ENCODE measurements around the gene ACTR3C.
A peak's percentile ranks its signal among the peaks of the same experiment; 100 is the strongest.

The ACTR3C gene

GRCh38 chr7:150358988-150359621, 35.8 kb upstream of the ACTR3C start:
- ChIA-PET POLR2A (interaction anchor here (1.8 kb wide), 1 partner anchor 9 kb away, joined by 11 read pairs; the partner anchor contains the start of gene REPIN1), CTCF (no interaction called here)
- TF ChIP-seq SUZ12 (IDR thresholded peaks at IDR 0.05) (no peak), FOXA1 (IDR thresholded peaks at IDR 0.05) (no peak), FOXM1 (IDR thresholded peaks at IDR 0.05; ENCODE audit: borderline replicate concordance) (no peak), ZNF384 (IDR thresholded peaks at IDR 0.05) (no peak), CTBP1 (IDR thresholded peaks at IDR 0.05; ENCODE audit: borderline replicate concordance) (no peak), SP1 (IDR thresholded peaks at IDR 0.05) (no peak), TARDBP (IDR thresholded peaks at IDR 0.05) (no peak), HDGF (IDR thresholded peaks at IDR 0.05; ENCODE audit: borderline replicate concordance) (no peak)

GRCh38 chr7:150358433-150358832, 35.1 kb upstream of the ACTR3C start:
- TF ChIP-seq HDGF (IDR thresholded peaks at IDR 0.05; ENCODE audit: borderline replicate concordance) (no peak), ZNF384 (IDR thresholded peaks at IDR 0.05) (no peak), L3MBTL2 (conservative IDR thresholded peaks at IDR 0.05) (no peak), CTBP1 (IDR thresholded peaks at IDR 0.05; ENCODE audit: borderline replicate concordance) (no peak), BHLHE40 (IDR thresholded peaks at IDR 0.05; ENCODE audit: borderline replicate concordance) (no peak), LEF1 (IDR thresholded peaks at IDR 0.05; ENCODE audit: borderline replicate concordance) (no peak), PKNOX1 (IDR thresholded peaks at IDR 0.05) (no peak), FOXK2 (IDR thresholded peaks at IDR 0.05) (no peak), FOXA1 (IDR thresholded peaks at IDR 0.05) (no peak), ELF4 (IDR thresholded peaks at IDR 0.05) (no peak), SP1 (IDR thresholded peaks at IDR 0.05) (no peak), ARNT (IDR thresholded peaks at IDR 0.05) (no peak), FOXM1 (IDR thresholded peaks at IDR 0.05; ENCODE audit: borderline replicate concordance) (no peak)

More at GRCh38 chr7:150358988-150359621, 35.8 kb upstream of the ACTR3C start:
- no peak for DNase-seq (ENCODE audit: extremely low spot score)

GRCh38 chr7:150357771-150358427, 34.6 kb upstream of the ACTR3C start:
- ChIA-PET POLR2A (interaction anchor here (0.6 to 1.8 kb wide), 2 partner anchors 10 to 20 kb away, joined by 5 to 11 read pairs; partner anchors contain the start of gene REPIN1), CTCF (interaction anchor here (0.6 kb wide), 1 partner anchor 10 kb away, joined by 4 read pairs; no protein-coding TSS in a partner anchor)
- DNase-seq (ENCODE audit: extremely low spot score): no peak
- TF ChIP-seq PKNOX1 (IDR thresholded peaks at IDR 0.05) (no peak), FOXK2 (IDR thresholded peaks at IDR 0.05) (no peak), NFRKB (IDR thresholded peaks at IDR 0.05) (no peak), FOXA1 (IDR thresholded peaks at IDR 0.05) (no peak), TARDBP (IDR thresholded peaks at IDR 0.05) (no peak)

More at GRCh38 chr7:150358433-150358832, 35.1 kb upstream of the ACTR3C start:
- POLR2A ChIA-PET: interaction anchor here (1.8 kb wide), 1 partner anchor 10 kb away, joined by 11 read pairs; the partner anchor contains the start of gene REPIN1
- no peak for DNase-seq (ENCODE audit: extremely low spot score)
- CTCF ChIA-PET: no interaction called here

- CTCF ChIA-PET: interaction anchor here (2.4 to 2.5 kb wide), 2 partner anchors 9 to 19 kb away, joined by 9 to 10 read pairs; no protein-coding TSS in a partner anchor
- DNase-seq (ENCODE audit: extremely low spot score): no peak
- TF ChIP-seq LEF1 (IDR thresholded peaks at IDR 0.05; ENCODE audit: borderline replicate concordance): no peak
- TF ChIP-seq TARDBP (IDR thresholded peaks at IDR 0.05): no peak
- POLR2A ChIA-PET: interaction anchor here (0.6 to 1.8 kb wide), 2 partner anchors 11 to 21 kb away, joined by 5 to 11 read pairs; partner anchors contain the start of gene REPIN1
These were observed 33.9 kb upstream of the ACTR3C start for GRCh38 chr7:150357270-150357669.

GRCh38 chr7:150356265-150356897, 33.0 kb upstream of the ACTR3C start:
- ChIA-PET POLR2A (interaction anchor here (3.4 kb wide), 1 partner anchor 13 kb away, joined by 22 read pairs; the partner anchor contains the start of gene REPIN1), CTCF (interaction anchor here (0.5 to 2.5 kb wide), 5 partner anchors 10 to 1442 kb away, joined by 3 to 10 read pairs (median 7); no protein-coding TSS in a partner anchor)
- TF ChIP-seq L3MBTL2 (conservative IDR thresholded peaks at IDR 0.05): no peak
- TF ChIP-seq ZNF384 (IDR thresholded peaks at IDR 0.05): peak; percentile 86
- peak; percentile 65 for DNase-seq (ENCODE audit: extremely low spot score)

GRCh38 chr7:150355666-150356059, 32.3 kb upstream of the ACTR3C start:
- ChIA-PET CTCF (interaction anchor here (0.5 to 2.5 kb wide), 3 partner anchors 11 to 1441 kb away, joined by 7 to 10 read pairs (median 9); no protein-coding TSS in a partner anchor), POLR2A (interaction anchor here (1.0 to 3.4 kb wide), 4 partner anchors 13 to 32 kb away, joined by 3 to 22 read pairs (median 5); partner anchors contain the start of genes ACTR3C, LRRC61 and REPIN1)
- no peak for DNase-seq (ENCODE audit: extremely low spot score)
- TF ChIP-seq PKNOX1 (IDR thresholded peaks at IDR 0.05): no peak
- TF ChIP-seq FOXA1 (IDR thresholded peaks at IDR 0.05): no peak
- no peak for TF ChIP-seq FOXM1 (IDR thresholded peaks at IDR 0.05; ENCODE audit: borderline replicate concordance)
- TF ChIP-seq HDGF (IDR thresholded peaks at IDR 0.05; ENCODE audit: borderline replicate concordance): no peak
- no peak for TF ChIP-seq L3MBTL2 (conservative IDR thresholded peaks at IDR 0.05)
- TF ChIP-seq TARDBP (IDR thresholded peaks at IDR 0.05): no peak
- no peak for TF ChIP-seq ZNF384 (IDR thresholded peaks at IDR 0.05)
- no peak for TF ChIP-seq CTBP1 (IDR thresholded peaks at IDR 0.05; ENCODE audit: borderline replicate concordance)
- no peak for TF ChIP-seq SUZ12 (IDR thresholded peaks at IDR 0.05)
- no peak for TF ChIP-seq NFRKB (IDR thresholded peaks at IDR 0.05)
- TF ChIP-seq SP1 (IDR thresholded peaks at IDR 0.05): no peak
- TF ChIP-seq ARNT (IDR thresholded peaks at IDR 0.05): no peak
- no peak for TF ChIP-seq FOXK2 (IDR thresholded peaks at IDR 0.05)
- TF ChIP-seq BHLHE40 (IDR thresholded peaks at IDR 0.05; ENCODE audit: borderline replicate concordance): no peak
- TF ChIP-seq LEF1 (IDR thresholded peaks at IDR 0.05; ENCODE audit: borderline replicate concordance): no peak
- TF ChIP-seq ELF4 (IDR thresholded peaks at IDR 0.05): no peak
